Midbrain (tissue), 1 donor: Measurements from ENCODE around the gene RBM18.

Source experiments
- DNase-seq: peaks from one replicate; lab custom pipeline; 2025; lab: John Stamatoyannopoulos, UW

The RBM18 gene

GRCh38 chr9:122264360-122265148, at the start of gene RBM18, which contains the start of gene MRRF:
RBM18 (minus strand) TSS chr9:122264840; CDS start chr9:122261492, 3,348 bp downstream.
MRRF (plus strand) TSS chr9:122264882; CDS start chr9:122270892, 6,010 bp downstream.
- DNase-seq, result peak; percentile 84

- DNase-seq, result no peak
These were observed 49.5 kb upstream of the RBM18 start for GRCh38 chr9:122314165-122314564.

DNA sequence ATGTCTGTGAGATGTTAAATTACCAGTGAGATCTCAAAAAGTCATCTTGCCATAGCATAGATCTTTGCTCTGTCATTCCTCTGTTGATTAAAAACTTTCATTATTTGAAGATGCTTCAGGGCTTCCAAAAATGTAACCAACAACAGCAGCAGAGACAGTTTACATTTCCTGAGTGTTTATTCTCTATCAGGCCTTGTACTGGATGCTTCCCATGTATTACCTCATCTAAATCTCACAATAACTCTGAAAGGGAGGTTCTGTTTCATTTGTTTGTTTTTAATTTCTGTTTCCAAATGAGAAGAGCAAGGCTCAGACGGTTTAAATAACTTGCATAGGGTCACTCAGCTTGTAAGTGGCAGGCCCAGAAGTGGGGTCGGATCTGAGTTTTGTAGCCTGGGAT, 45.2 kb upstream of the RBM18 start:
- DNase-seq, result no peak

DNA sequence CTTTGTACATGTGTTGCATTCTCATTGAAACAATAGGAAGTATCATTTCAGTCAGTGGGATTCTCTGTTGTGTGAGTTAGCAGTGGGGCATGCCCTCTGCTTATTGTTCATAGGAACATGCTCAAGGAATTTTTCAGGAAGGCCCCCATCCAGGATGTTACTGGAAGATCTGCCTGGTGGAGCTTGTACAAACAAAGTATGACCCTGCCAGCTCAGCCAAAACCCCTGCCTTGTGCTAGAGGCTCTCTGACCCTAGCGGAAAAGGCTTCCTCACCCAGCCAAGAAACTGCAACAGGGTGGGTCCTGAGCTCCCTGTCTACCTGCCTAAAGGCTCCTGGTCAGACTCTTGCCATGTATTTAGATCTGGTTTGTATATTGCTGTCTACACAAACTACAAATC, 43.3 kb upstream of the RBM18 start:
- DNase-seq, result no peak

DNA sequence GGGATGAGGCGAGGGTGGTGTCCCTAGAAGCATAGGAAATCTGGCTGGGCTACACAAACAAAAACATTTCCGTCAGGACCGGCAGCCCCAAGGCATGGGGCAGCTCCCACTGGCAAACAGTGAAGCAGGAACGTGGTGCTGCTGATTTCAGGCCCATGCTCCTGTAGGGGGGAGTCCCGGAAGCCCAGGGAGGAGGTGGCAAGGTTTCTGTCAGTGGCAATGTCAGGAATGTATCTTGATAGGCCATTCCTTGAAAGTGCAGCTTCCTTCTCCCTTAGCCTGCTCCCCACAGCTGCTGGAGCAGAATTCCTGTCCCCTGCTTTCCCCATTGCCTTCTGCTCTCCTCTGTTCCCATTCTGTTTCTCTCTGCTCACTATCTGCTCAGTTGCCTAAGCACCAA, 42.4 kb upstream of the RBM18 start:
- no peak for DNase-seq

DNA sequence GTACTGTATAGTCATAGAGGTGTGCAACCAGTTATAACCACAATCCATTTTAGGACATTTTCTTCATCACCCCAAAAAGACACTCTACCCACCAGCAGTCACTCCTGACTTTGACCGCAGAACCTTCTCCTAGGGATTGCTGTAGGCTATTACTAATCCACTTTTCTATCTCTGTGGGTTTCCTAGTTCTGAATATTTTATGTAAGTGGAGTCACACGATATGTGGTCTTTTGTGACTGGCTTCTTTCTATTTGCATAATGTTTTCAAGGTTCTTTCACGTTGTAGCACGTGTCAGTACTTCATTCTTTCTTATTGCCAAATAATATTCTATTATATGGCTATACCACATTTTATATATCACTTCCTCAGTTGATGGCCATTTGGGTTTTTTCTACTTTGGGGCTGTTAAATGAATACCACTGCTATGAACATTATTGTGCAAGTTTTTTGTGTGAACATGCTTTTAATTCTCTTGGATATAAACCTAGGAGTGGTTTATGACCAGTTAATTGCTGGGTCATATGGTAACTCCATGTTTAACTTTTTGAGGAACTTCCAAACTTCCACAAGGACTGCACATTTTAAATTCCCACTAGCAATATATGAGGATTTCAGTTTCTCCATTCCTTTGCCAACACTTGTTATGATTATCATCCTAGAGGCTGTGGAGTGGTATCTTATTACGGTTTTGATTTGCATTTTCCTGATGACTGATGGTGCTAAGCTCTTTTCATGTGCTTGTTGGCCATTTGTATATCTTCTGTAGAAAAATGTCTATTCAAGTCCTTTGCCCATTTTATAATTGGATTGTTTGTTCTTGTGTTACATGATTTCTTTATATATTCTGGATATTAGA, 37.8 kb upstream of the RBM18 start:
- no peak for DNase-seq

DNA sequence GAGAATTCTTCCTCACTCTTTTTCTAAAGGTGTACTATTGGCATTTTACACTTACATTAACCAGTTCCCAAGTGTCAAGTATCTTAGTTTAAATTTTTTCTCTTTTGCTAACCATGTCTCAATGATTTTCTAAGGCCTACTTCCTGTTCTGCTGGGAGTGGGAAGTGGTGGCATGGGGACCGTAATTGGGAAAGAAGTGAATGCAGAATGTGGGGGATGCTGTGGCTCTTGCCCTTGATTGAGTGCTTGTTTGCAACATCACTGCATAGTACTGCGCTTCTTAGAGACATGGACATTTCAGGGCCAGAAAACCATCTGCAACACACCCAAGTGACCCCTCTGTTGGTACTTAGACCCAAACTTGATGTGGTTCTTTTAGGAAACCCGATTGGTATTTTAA, 32.9 kb upstream of the RBM18 start:
- no peak for DNase-seq

DNA sequence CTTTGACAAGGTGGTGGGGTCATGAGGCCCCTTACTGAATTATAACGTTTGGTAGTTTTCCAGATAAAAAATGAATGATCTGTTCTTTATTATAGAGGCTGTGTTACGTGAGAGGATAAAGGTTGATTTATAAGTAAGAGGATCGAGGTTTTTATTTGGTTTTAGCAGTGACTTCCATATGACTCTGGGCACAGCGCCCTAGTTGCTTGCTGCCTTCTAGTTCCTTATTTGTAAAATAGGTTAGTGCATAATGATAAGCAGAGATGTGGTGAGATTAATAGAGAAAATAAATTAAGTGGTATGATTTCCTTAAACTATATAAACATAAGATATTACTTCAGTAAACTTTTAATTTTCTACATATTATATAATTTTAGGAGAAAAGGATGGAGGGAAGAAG, 29.9 kb upstream of the RBM18 start:
- DNase-seq, result no peak

DNA sequence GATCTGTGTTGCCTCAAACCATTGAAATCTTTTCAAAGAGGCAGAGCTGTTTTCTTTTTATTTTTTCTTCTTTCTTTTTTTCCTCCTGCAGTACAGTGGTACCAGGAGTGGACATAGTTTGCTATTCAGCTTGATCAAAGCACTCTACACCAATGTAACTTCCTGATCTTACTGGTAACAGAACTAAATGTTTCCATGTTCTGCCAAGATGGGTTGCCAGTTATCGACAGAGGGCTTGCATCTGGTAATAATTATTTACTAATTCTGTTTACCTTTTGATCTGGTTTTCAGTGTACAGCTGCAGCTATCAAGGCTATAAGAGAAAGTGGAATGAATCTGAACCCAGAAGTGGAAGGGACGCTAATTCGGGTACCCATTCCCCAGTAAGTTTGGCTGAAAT, 26.8 kb upstream of the RBM18 start:
- DNase-seq, result no peak

DNA sequence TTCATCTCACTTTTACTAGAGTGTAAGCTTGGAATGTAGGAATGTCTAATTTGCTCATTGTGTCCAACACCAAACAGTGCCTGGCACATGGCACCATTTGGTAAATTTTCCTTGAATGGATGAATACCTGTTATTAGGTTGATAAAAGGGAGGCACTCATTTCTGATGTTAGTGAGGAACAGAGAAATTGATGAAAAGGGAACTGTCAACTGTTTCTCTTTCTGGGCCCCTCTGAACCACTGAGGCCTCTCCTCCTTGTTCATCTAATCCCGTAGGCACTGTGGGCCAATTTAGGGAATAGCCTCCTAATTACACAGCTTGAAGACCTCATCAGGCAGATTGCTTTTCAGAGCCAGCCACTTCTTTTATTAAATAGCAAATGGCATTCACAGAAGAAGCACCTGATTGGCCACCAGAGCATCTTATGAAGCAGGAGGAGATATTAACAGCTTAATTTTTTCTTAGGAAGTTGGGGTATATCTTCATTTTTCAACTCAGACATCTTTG, 22.6 kb upstream of the RBM18 start:
- no peak for DNase-seq

DNA sequence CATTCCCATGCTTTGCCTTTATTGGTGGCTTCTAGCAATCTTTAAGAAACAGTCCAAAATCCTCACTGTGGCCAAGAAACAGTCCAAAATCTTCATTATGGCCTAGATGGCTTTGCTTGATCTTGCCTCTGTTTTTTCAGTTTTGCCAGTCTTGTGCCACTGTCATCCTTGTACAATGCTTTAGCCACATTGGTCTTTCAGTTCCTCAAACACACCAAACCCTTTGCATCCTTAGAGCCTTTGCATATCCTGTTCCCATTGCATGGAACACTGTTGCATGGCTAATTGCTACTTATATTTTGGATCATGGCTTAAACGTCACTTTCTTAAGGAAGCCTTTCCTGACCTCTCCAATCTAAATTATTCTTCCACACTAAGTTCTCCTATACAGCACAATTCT, 22.1 kb upstream of the RBM18 start:
- DNase-seq, result no peak

DNA sequence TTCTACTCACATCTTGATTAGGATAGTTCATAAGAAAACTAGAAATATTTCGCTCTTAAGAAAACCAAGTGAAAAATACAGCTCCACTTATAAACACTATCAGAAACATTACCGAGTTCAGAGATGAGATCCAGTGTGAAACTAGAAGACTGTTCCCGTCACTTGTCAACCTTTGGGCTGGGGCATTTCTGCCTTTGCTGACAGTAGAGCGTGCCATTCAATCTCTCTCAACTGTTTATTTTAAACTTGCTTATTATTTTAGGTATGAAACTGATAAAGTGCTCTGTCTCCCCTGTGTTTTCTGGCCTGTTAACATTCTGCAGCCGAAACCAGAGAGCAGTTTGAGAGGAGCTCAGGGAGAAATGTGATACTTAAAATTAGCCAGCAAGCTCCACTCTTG, 16.7 kb upstream of the RBM18 start:
- DNase-seq, result no peak

- no peak for DNase-seq
These were observed 12.8 kb upstream of the RBM18 start for GRCh38 chr9:122277285-122277897.

- no peak for DNase-seq
These were observed 11.5 kb upstream of the RBM18 start for GRCh38 chr9:122276096-122276495.

DNA sequence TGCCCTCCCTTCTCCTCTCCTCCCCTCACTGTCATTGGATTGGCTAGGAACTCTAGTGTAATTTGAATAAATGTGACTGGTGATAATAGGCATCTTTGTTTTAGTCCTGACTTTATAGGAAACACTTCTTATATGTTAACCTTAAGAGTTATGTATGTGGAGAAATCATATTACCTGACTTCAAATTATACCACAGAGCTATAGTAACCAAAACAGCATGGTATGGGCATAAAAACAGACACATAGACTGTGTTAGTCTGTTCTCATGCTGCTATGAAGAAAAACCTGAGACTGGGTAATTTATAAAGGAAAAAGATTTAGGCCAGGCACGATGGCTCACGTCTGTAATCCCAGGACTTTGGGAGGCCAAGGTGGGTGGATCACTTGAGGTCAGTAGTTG, 9.4 kb upstream of the RBM18 start:
- DNase-seq, result no peak

DNA sequence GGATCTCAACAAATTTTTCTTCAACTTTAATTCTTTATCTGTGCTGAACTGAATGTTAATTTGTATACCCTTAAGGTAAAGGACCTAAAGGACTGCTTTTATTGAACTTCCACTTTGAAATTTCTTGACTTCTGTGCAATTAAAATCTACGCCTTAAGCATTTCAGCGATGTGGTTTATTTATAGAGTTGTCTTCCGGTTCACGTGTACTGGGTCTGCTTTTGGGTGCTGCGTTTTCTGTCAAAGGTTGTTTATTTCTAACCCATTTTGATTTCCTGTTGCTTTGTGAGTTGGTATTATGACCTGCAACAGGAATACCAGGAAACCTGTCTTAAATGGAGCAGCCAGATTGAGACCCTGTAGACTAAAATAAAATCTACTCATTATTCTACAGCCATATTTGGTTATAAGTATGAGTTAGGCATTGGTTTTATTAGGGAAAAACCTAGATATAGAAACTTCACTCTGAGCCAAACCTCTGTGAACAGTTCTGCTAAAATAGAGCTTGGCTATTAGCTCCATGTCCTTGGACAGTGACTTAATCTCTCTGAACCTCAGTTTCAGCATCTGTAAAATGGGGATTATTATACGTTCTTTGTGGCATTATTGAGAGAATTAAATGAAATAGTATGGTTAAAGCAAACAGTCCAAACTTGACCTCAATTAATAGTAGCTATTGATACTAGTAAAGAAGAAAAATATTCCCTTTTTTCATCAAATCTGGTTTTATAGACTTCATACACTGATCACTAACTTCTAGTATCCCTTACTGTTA, 3.6 kb upstream of the RBM18 start:
- no peak for DNase-seq

DNA sequence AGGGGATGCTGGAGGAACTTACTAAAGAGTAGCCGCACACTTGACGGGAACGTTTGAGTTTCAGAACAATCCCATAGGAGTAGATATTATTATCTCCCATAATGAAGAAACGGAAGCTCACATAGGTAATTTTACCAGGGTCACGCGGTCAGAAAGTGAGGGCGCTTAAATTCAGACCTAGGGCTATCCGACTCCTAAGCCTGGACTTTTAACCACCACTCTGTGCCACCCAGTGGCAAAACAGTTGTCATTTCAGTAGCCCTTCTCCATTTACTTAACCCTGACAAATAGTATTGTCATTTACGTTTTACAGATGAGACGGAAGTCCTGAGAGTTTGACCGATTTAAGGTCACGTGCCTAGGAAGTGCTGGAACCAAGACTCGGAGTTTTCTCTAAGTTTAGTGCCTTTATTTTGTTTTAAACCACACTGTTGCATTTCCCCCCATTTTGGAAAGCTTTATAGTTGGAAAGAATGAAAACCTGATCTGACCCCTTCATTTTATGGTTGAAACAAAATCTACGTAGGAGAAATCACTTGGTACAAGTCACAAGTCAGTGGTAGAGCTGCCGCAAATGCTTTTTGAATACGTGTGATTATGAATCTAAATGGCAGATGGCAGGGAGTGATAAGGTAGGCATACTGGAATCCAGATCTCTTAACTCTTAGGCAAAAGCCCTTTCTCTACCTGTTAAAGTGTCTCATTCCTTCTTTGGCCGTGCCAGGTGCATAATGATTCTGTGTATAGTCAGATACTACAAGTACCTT, 692 bp upstream of the RBM18 start:
- no peak for DNase-seq

- no peak for DNase-seq
These were observed 816 bp downstream of the RBM18 start for GRCh38 chr9:122263699-122264349.

DNA sequence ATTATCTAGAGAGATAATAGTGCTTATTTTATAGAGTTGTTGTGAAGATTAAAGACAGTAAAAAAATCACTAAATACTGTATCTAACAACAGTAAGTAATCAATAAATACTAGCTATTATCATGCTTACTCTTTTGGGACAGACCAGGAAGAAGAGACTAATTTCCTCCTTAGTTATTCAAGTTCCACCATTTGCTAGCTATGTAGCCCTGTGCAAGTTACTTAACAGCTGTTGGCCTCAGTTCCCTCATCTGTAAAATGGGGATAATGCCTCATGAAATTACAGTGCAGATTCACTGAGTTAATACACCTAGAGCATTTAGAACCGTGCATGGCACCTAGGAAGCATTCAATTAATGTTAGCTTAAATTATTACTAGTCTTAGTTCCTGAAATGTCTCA, 2.6 kb downstream of the RBM18 start:
- DNase-seq, result no peak

DNA sequence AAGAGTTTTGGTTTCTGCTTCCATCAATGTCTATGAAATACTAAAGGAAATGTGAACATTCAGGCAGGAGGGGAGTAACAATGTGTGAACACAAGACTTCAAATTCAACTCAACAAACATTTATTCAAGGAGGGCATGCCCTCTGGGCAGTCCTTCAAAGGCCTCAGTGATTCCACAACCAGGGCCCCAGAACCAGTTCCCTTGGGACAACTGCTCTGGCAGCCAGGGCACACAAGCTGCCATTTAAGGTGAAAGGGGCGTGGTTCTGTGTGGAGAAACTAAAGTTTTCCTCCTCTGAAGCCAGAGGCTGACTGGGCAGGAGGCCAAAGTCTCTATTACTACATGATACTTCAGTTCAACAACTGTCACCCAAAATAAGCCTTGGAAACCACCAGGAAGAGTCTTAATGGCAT, 3.2 kb downstream of the RBM18 start:
- DNase-seq, result no peak
